CD4-positive, alpha-beta T cell (primary cell): ENCODE data around the gene BAIAP2. TPM values are rescaled to one million over a fixed set of nuclear protein-coding genes. Genes with fewer than 3 reads are reported as not detected.
A peak's percentile ranks its signal among the peaks of the same experiment; 100 is the strongest.
"Not testable (repeated sequence)": the region's sequence is repeated elsewhere in the genome, so short reads cannot be mapped to it uniquely, and the experiment has no call there.

Experiments used
- ATAC-seq: fragments of 200-7000 bp; cut with Tn5 transposase; one replicate; pipeline ENCODE4 v1.10.0; 2022; ENCODE audit warnings: mild to moderate bottlenecking; ENCODE audit not compliant: poor library complexity
- CTCF ChIA-PET: fragments of 350-600 bp; sonication (Branson Sonifier 250); formaldehyde crosslinking; loops from one replicate; lab custom pipeline; 2021; ENCODE audit warnings: antibody characterized with exemption, inconsistent platforms; lab: Charles Lee
- POLR2A ChIA-PET: fragments of 350-600 bp; sonication (Branson Sonifier 250); formaldehyde crosslinking; loops from one replicate; lab custom pipeline; 2021; ENCODE audit warnings: antibody characterized with exemption, inconsistent platforms; lab: Charles Lee
- DNase-seq, 14 experiments: peaks; one replicate each; pipeline ENCODE4 v3.0.0-alpha.2; 2013 to 2020; ENCODE audit warnings: mixed read lengths in 2 of 14
- H3K27ac ChIP-seq, 2 donors: one replicate each; pipeline versions ENCODE4 v1.5.1 to v1.7.0; 2013; ENCODE audit warnings: low read length in 2 of 2, low read depth in 1 of 2, mild to moderate bottlenecking in 1 of 2
- H3K27me3 ChIP-seq, 2 experiments: 1 replicate in 1 of 2; 2 replicates in 1 of 2; pipeline versions ENCODE4 v1.6.1 to v1.7.0; 2013; ENCODE audit warnings: low read length in 2 of 2, control low read depth in 1 of 2, mild to moderate bottlenecking in 1 of 2, moderate library complexity in 1 of 2; ENCODE audit not compliant: insufficient read depth in 2 of 2, control insufficient read depth in 1 of 2
- H3K36me3 ChIP-seq: one replicate; pipeline ENCODE4 v1.6.1; 2013; ENCODE audit warnings: low read length, control low read depth; ENCODE audit not compliant: insufficient read depth
- H3K4me1 ChIP-seq: one replicate; pipeline ENCODE4 v1.6.1; 2013; ENCODE audit warnings: low read length, control low read depth; ENCODE audit not compliant: insufficient read depth
- H3K4me3 ChIP-seq: one replicate; pipeline ENCODE4 v1.5.1; 2013; ENCODE audit warnings: mild to moderate bottlenecking, low read length, moderate library complexity
- H3K9me3 ChIP-seq, 2 experiments: 1 replicate in 1 of 2; 2 replicates in 1 of 2; pipeline versions ENCODE4 v1.6.1 to v1.7.0; 2013; ENCODE audit warnings: low read length in 2 of 2, mild to moderate bottlenecking in 2 of 2, control low read depth in 1 of 2, moderate library complexity in 1 of 2; ENCODE audit not compliant: control insufficient read depth in 1 of 2, insufficient read depth in 1 of 2
- H3K27ac Mint-ChIP-seq: one replicate; pipeline ENCODE4 v1.8.0; 2020; ENCODE audit warnings: mixed read lengths
- H3K27me3 Mint-ChIP-seq: one replicate; pipeline ENCODE4 v1.8.0; 2021; ENCODE audit warnings: mixed read lengths
- H3K36me3 Mint-ChIP-seq: one replicate; pipeline ENCODE4 v1.8.0; 2021; ENCODE audit warnings: low read depth, mixed read lengths
- H3K4me1 Mint-ChIP-seq: one replicate; pipeline ENCODE4 v1.8.0; 2021; ENCODE audit warnings: low read depth, mixed read lengths
- H3K4me3 Mint-ChIP-seq: one replicate; pipeline ENCODE4 v1.8.0; 2020; ENCODE audit warnings: mild to moderate bottlenecking, mixed read lengths
- H3K9me3 Mint-ChIP-seq: one replicate; pipeline ENCODE4 v1.8.0; 2020; ENCODE audit warnings: mixed read lengths
- intact Hi-C, 2 experiments: fragments of 100-400 bp; cut with DNase I in 1 of 2; cut with micrococcal nuclease in 1 of 2; formaldehyde crosslinking; loops; one replicate each; pipeline versions ENCODE4 v1.15.1 to v1.9.0; 2023 to 2025; cut with DNase I, micrococcal nuclease
- total RNA-seq, 174 experiments: library from RNA in 2 of 174; stranded (reverse) in 2 of 174; gene quantifications; one replicate each; pipeline ENCODE4 v1.2.3 and lab custom pipeline; 2021 to 2026
- TF ChIP-seq, protein P1 (sequence below): fragments of 200-600 bp; IDR thresholded peaks from one replicate; pipeline ENCODE4 v1.8.0; 2022; ENCODE audit warnings: antibody characterized with exemption, mild to moderate bottlenecking

Gene BAIAP2
- total RNA-seq, 2 experiments from 2014 or later: 4.2 to 4.9 TPM

DNA sequence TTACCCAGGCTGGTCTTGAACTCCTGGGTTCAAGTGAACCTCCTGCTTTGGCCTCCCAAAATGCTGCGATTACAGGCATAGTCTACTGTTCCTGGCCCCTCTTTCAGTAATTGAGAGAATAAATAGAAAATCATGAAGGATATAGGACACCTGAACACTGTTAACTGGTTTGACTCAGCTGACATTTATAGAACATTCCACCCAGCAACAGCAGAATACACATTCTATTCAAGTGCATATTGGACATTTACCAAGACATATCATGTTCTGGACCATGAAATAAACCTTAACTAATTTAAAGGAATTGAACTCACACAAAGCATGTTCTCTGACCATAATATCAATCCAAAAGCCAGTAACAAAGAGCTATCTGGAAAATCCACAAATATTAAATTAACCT lies 19.8 kb upstream of the BAIAP2 start:
- Mint-ChIP-seq H3K27ac (peak overlapping the region; percentile 65), H3K36me3 (peaks cover 18% of the 10 kb centered on the region), H3K27me3 (no peaks in the 10 kb centered on the region), H3K4me1 (peaks cover 26% of the 10 kb centered on the region), H3K4me3 (no peak overlapping the region), H3K9me3 (peaks cover 8% of the 10 kb centered on the region)
- ATAC-seq: no peak
- ChIA-PET CTCF (interaction anchor here (1.1 kb wide), 1 partner anchor 86 kb away, joined by 5 read pairs; no protein-coding TSS in a partner anchor), POLR2A (interaction anchor here (1.1 to 1.2 kb wide), 2 partner anchors 11 to 560 kb away, joined by 3 to 5 read pairs; no protein-coding TSS in a partner anchor)
- peaks cover 31% of the 10 kb centered on the region for H3K4me1 ChIP-seq
- TF ChIP-seq, protein P1, sequence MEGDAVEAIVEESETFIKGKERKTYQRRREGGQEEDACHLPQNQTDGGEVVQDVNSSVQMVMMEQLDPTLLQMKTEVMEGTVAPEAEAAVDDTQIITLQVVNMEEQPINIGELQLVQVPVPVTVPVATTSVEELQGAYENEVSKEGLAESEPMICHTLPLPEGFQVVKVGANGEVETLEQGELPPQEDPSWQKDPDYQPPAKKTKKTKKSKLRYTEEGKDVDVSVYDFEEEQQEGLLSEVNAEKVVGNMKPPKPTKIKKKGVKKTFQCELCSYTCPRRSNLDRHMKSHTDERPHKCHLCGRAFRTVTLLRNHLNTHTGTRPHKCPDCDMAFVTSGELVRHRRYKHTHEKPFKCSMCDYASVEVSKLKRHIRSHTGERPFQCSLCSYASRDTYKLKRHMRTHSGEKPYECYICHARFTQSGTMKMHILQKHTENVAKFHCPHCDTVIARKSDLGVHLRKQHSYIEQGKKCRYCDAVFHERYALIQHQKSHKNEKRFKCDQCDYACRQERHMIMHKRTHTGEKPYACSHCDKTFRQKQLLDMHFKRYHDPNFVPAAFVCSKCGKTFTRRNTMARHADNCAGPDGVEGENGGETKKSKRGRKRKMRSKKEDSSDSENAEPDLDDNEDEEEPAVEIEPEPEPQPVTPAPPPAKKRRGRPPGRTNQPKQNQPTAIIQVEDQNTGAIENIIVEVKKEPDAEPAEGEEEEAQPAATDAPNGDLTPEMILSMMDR: no peak
- no peak for DNase-seq
- peaks cover 0 to 16% of the 10 kb centered on the region in 2 experiments for H3K9me3 ChIP-seq
- intact Hi-C loops: no loop called here
- no peaks in the 10 kb centered on the region for H3K27me3 ChIP-seq
- no peaks in the 10 kb centered on the region for H3K36me3 ChIP-seq
- no peak overlapping the region for H3K4me3 ChIP-seq
- H3K27ac ChIP-seq: no peak overlapping the region

GRCh38 chr17:81016575-81016974 lies 18.4 kb upstream of the BAIAP2 start:
- H3K36me3 Mint-ChIP-seq: peaks cover 12% of the 10 kb centered on the region
- CTCF ChIA-PET: interaction anchor here (2.2 kb wide), 1 partner anchor 86 kb away, joined by 13 read pairs; no protein-coding TSS in a partner anchor
- POLR2A ChIA-PET: interaction anchor here (2.2 kb wide), 1 partner anchor 13 kb away, joined by 22 read pairs; no protein-coding TSS in a partner anchor
- H3K9me3 ChIP-seq: peaks cover 0 to 6% of the 10 kb centered on the region in 2 experiments
- peaks cover 34% of the 10 kb centered on the region for H3K4me1 ChIP-seq
- H3K27me3 ChIP-seq: no peaks in the 10 kb centered on the region
- no peaks in the 10 kb centered on the region for H3K27me3 Mint-ChIP-seq
- H3K36me3 ChIP-seq: no peaks in the 10 kb centered on the region
- peak overlapping the region; percentile 39 for H3K4me3 Mint-ChIP-seq
- peaks cover 26% of the 10 kb centered on the region for H3K4me1 Mint-ChIP-seq
- TF ChIP-seq, protein P1: no peak
- H3K9me3 Mint-ChIP-seq: peaks cover 3% of the 10 kb centered on the region
- H3K4me3 ChIP-seq: no peak overlapping the region
- ATAC-seq (no peak), DNase-seq (no peak)
- peak overlapping the region; percentile 93 for H3K27ac Mint-ChIP-seq
- intact Hi-C loops: no loop called here
- no peak overlapping the region for H3K27ac ChIP-seq

- Histone ChIP-seq H3K4me3 (peak overlapping the region; percentile 60), H3K4me1 (peaks cover 34% of the 10 kb centered on the region), H3K27ac (peak overlapping the region; percentile 56 to 81)
- H3K9me3 Mint-ChIP-seq, H3K36me3 ChIP-seq, H3K36me3 Mint-ChIP-seq, intact Hi-C loops, H3K27me3 Mint-ChIP-seq, ATAC-seq, H3K27me3 ChIP-seq, H3K9me3 ChIP-seq: not testable (repeated sequence)
- DNase-seq: peak in 1 of 14 experiments; percentile 3
- ChIA-PET POLR2A (interaction anchor here (0.9 to 2.2 kb wide), 5 partner anchors 14 to 206 kb away, joined by 4 to 22 read pairs (median 5); partner anchors contain the start of genes CEP131 and CHMP6), CTCF (interaction anchor here (1.4 to 2.2 kb wide), 3 partner anchors 20 to 590 kb away, joined by 3 to 13 read pairs (median 3); no protein-coding TSS in a partner anchor)
- Mint-ChIP-seq H3K4me3 (peak overlapping the region; percentile 45), H3K4me1 (peaks cover 26% of the 10 kb centered on the region), H3K27ac (peak overlapping the region; percentile 93)
These were observed 17.6 kb upstream of the BAIAP2 start for GRCh38 chr17:81017330-81017729.
